Measurements from ENCODE around the gene TSR2. TPM values are rescaled to one million over a fixed set of nuclear protein-coding genes. Genes with fewer than 3 reads are reported as not detected.

The TSR2 gene
- total RNA-seq, 1 donor from 2014 or later: 13.3 TPM

GRCh38 chrX:54470054-54470760 lies 30.0 kb downstream of the TSR2 start:
- no peaks in the 10 kb centered on the region for H3K4me1 ChIP-seq
- no peak overlapping the region for H3K4me3 Mint-ChIP-seq
- no peaks in the 10 kb centered on the region for H3K27me3 Mint-ChIP-seq (ENCODE audit: insufficient read depth, low read depth)
- peaks cover 9% of the 10 kb centered on the region for H3K9me3 Mint-ChIP-seq
- H3K27me3 ChIP-seq: no peaks in the 10 kb centered on the region
- H3K4me2 ChIP-seq: no peak overlapping the region
- H2AFZ ChIP-seq (replicated peaks): no peak overlapping the region
- no peak overlapping the region for H3K9ac ChIP-seq
- no peak overlapping the region for H3K27ac ChIP-seq
- no peaks in the 10 kb centered on the region for H3K36me3 ChIP-seq
- no peaks in the 10 kb centered on the region for H3K9me3 ChIP-seq (ENCODE audit: low read depth)
- H3K4me1 Mint-ChIP-seq: no peaks in the 10 kb centered on the region
- H4K20me1 ChIP-seq (ENCODE audit: low read depth): no peaks in the 10 kb centered on the region
- H3K79me2 ChIP-seq (ENCODE audit: low read depth): peaks cover 3% of the 10 kb centered on the region
- TF ChIP-seq EZH2phosphoT487 (IDR thresholded peaks at IDR 0.05) (no peak), CTCF (IDR thresholded peaks at IDR 0.05) (no peak), EZH2 (IDR thresholded peaks at IDR 0.05) (no peak)
- H3K4me3 ChIP-seq: no peak overlapping the region
- H3K36me3 Mint-ChIP-seq: no peaks in the 10 kb centered on the region
- no peaks in the 10 kb centered on the region for H3F3A ChIP-seq (ENCODE audit: low read depth)
- DNase-seq (ENCODE audit: low spot score): no peak
- H3K27ac Mint-ChIP-seq: no peak overlapping the region

- Histone ChIP-seq H3K27ac (no peak overlapping the region), H3F3A (ENCODE audit: low read depth) (no peaks in the 10 kb centered on the region), H3K4me2 (no peak overlapping the region), H2AFZ (replicated peaks) (no peak overlapping the region), H3K4me3 (no peak overlapping the region), H3K36me3 (no peaks in the 10 kb centered on the region), H3K9me3 (ENCODE audit: low read depth) (no peaks in the 10 kb centered on the region), H3K4me1 (peaks cover 2% of the 10 kb centered on the region), H3K79me2 (ENCODE audit: low read depth) (peaks cover 31% of the 10 kb centered on the region), H3K9ac (no peak overlapping the region), H4K20me1 (ENCODE audit: low read depth) (peaks cover 9% of the 10 kb centered on the region), H3K27me3 (no peaks in the 10 kb centered on the region)
- no peak for TF ChIP-seq EZH2 (IDR thresholded peaks at IDR 0.05)
- no peak for TF ChIP-seq CTCF (IDR thresholded peaks at IDR 0.05)
- TF ChIP-seq EZH2phosphoT487 (IDR thresholded peaks at IDR 0.05): no peak
- H3K4me1 Mint-ChIP-seq: peaks cover 5% of the 10 kb centered on the region
- peaks cover 5% of the 10 kb centered on the region for H3K36me3 Mint-ChIP-seq
- peaks cover 11% of the 10 kb centered on the region for H3K9me3 Mint-ChIP-seq
- no peak overlapping the region for H3K27ac Mint-ChIP-seq
- no peak overlapping the region for H3K4me3 Mint-ChIP-seq
- H3K27me3 Mint-ChIP-seq (ENCODE audit: insufficient read depth, low read depth): no peaks in the 10 kb centered on the region
- no peak for DNase-seq (ENCODE audit: low spot score)
These were observed 34.0 kb downstream of the TSR2 start for GRCh38 chrX:54473993-54474859.

GRCh38 chrX:54479136-54480111 lies 39.2 kb downstream of the TSR2 start:
- peaks cover 38% of the 10 kb centered on the region for H3K4me1 Mint-ChIP-seq
- Histone ChIP-seq H3K4me3 (no peak overlapping the region), H2AFZ (replicated peaks) (no peak overlapping the region), H3K4me1 (peaks cover 8% of the 10 kb centered on the region), H4K20me1 (ENCODE audit: low read depth) (peaks cover 37% of the 10 kb centered on the region), H3K27me3 (no peaks in the 10 kb centered on the region), H3F3A (ENCODE audit: low read depth) (no peaks in the 10 kb centered on the region), H3K27ac (no peak overlapping the region), H3K4me2 (peak overlapping the region; percentile 20), H3K36me3 (no peaks in the 10 kb centered on the region), H3K79me2 (ENCODE audit: low read depth) (peaks cover 39% of the 10 kb centered on the region), H3K9me3 (ENCODE audit: low read depth) (no peaks in the 10 kb centered on the region), H3K9ac (no peak overlapping the region)
- DNase-seq (ENCODE audit: low spot score): peak; percentile 50
- H3K27me3 Mint-ChIP-seq (ENCODE audit: insufficient read depth, low read depth): peaks cover 10% of the 10 kb centered on the region
- H3K27ac Mint-ChIP-seq: no peak overlapping the region
- H3K4me3 Mint-ChIP-seq: peak overlapping the region; percentile 69
- H3K36me3 Mint-ChIP-seq: peaks cover 5% of the 10 kb centered on the region
- no peak for TF ChIP-seq CTCF (IDR thresholded peaks at IDR 0.05)
- no peak for TF ChIP-seq EZH2 (IDR thresholded peaks at IDR 0.05)
- no peak for TF ChIP-seq EZH2phosphoT487 (IDR thresholded peaks at IDR 0.05)
- H3K9me3 Mint-ChIP-seq: peaks cover 15% of the 10 kb centered on the region

Data from neural progenitor cell (in vitro differentiated cells).